Stimulated activated CD8-positive, alpha-beta memory T cell treated with anti-CD3 and anti-CD28 coated beads, Interleukin-4, amount 100 ng/mL, for 4 hours (primary cell): ENCODE data around the gene KCNMA1.

ENCODE experiments used
- DNase-seq, 2 donors: peaks; one replicate each; pipeline ENCODE4 v3.0.0-alpha.2; 2020; ENCODE audit warnings: low read depth in 2 of 2, low spot score in 1 of 2

The KCNMA1 gene

GRCh38 chr10:77315496-77316129 is 322.0 kb downstream of the KCNMA1 start:
- no peak for DNase-seq

GRCh38 chr10:77313066-77313750 is 324.4 kb downstream of the KCNMA1 start:
- DNase-seq = no peak

- DNase-seq = no peak
Measured at GRCh38 chr10:77311186-77311585, 326.4 kb downstream of the KCNMA1 start.

GRCh38 chr10:77310288-77310840 is 327.2 kb downstream of the KCNMA1 start:
- no peak for DNase-seq

GRCh38 chr10:77309509-77309908 is 328.1 kb downstream of the KCNMA1 start:
- no peak for DNase-seq

- DNase-seq = no peak
Measured at GRCh38 chr10:77309092-77309491, 328.5 kb downstream of the KCNMA1 start.

- no peak for DNase-seq
Measured at GRCh38 chr10:77308084-77308732, 329.4 kb downstream of the KCNMA1 start.

- no peak for DNase-seq
Measured at GRCh38 chr10:77306666-77307065, 330.9 kb downstream of the KCNMA1 start.

GRCh38 chr10:77305650-77306632 is 331.7 kb downstream of the KCNMA1 start:
- no peak for DNase-seq

- no peak for DNase-seq
Measured at GRCh38 chr10:77304192-77304591, 333.4 kb downstream of the KCNMA1 start.

- no peak for DNase-seq
Measured at GRCh38 chr10:77301305-77301730, 336.3 kb downstream of the KCNMA1 start.

- no peak for DNase-seq
Measured at GRCh38 chr10:77300682-77301302, 336.8 kb downstream of the KCNMA1 start.

- no peak for DNase-seq
Measured at GRCh38 chr10:77299320-77299719, 338.3 kb downstream of the KCNMA1 start.

GRCh38 chr10:77297393-77297739 is 340.2 kb downstream of the KCNMA1 start:
- DNase-seq = no peak

- no peak for DNase-seq
Measured at GRCh38 chr10:77296534-77297392, 340.8 kb downstream of the KCNMA1 start.

- DNase-seq = no peak
Measured at GRCh38 chr10:77293773-77294172, 343.8 kb downstream of the KCNMA1 start.

GRCh38 chr10:77293347-77293746 is 344.3 kb downstream of the KCNMA1 start:
- no peak for DNase-seq

- DNase-seq = no peak
Measured at GRCh38 chr10:77291596-77292505, 345.8 kb downstream of the KCNMA1 start.
